H9 (cell line): Measurements from ENCODE around the gene SCLY. TPM values are rescaled to one million over a fixed set of nuclear protein-coding genes. Genes with fewer than 3 reads are reported as not detected.

ENCODE experiments used
- DNase-seq: peaks from one replicate; pipeline ENCODE4 v3.0.0-alpha.2; 2017
- H2AFZ ChIP-seq: one replicate; pipeline ENCODE4 v1.6.1; 2013; ENCODE audit warnings: mild to moderate bottlenecking, low read length, control low read depth, moderate library complexity
- H2AK5ac ChIP-seq: 2 replicates; pipeline ENCODE4 v1.6.1; 2013; ENCODE audit warnings: low read length, control low read depth, mixed read lengths; ENCODE audit not compliant: insufficient read length
- H2BK120ac ChIP-seq: one replicate; pipeline ENCODE4 v1.6.1; 2013; ENCODE audit warnings: low read depth, mild to moderate bottlenecking, low read length, control low read depth, inconsistent platforms; ENCODE audit not compliant: poor library complexity, severe bottlenecking
- H2BK12ac ChIP-seq: 2 replicates; pipeline ENCODE4 v1.6.1; 2013; ENCODE audit warnings: low read length, control low read depth, mixed read lengths, low read depth; ENCODE audit not compliant: insufficient read length
- H2BK15ac ChIP-seq: 2 replicates; pipeline ENCODE4 v1.6.1; 2013; ENCODE audit warnings: low read depth, low read length, control low read depth
- H2BK20ac ChIP-seq: one replicate; pipeline ENCODE4 v1.6.1; 2013; ENCODE audit warnings: low read depth, mild to moderate bottlenecking, low read length, control low read depth, inconsistent platforms; ENCODE audit not compliant: poor library complexity, severe bottlenecking
- H2BK5ac ChIP-seq: 2 replicates; pipeline ENCODE4 v1.6.1; 2013; ENCODE audit warnings: low read length, control low read depth, mixed read lengths; ENCODE audit not compliant: insufficient read length
- H3K14ac ChIP-seq: 2 replicates; pipeline ENCODE4 v1.6.1; 2013; ENCODE audit warnings: low read length, control low read depth; ENCODE audit not compliant: insufficient read depth
- H3K18ac ChIP-seq: 2 replicates; pipeline ENCODE4 v1.6.1; 2013; ENCODE audit warnings: low read depth, mild to moderate bottlenecking, mixed read lengths, low read length, control low read depth; ENCODE audit not compliant: insufficient read length
- H3K23ac ChIP-seq: 2 replicates; pipeline ENCODE4 v1.6.1; 2013; ENCODE audit warnings: low read length, control low read depth, mixed read lengths, low read depth; ENCODE audit not compliant: insufficient read length
- H3K23me2 ChIP-seq: 2 replicates; pipeline ENCODE4 v1.6.1; 2013; ENCODE audit warnings: low read depth, mild to moderate bottlenecking, mixed read lengths, low read length, control low read depth; ENCODE audit not compliant: insufficient read length, poor library complexity, severe bottlenecking
- H3K27ac ChIP-seq: 2 replicates; pipeline ENCODE4 v1.5.1; 2013; ENCODE audit warnings: low read length, control low read depth, mixed read lengths, low read depth; ENCODE audit not compliant: insufficient read length
- H3K27me3 ChIP-seq: 2 replicates; pipeline ENCODE4 v1.6.1; 2013; ENCODE audit warnings: low read length, control low read depth, inconsistent platforms; ENCODE audit not compliant: insufficient read depth
- H3K4ac ChIP-seq: 2 replicates; pipeline ENCODE4 v1.6.1; 2013; ENCODE audit warnings: low read depth, mild to moderate bottlenecking, control low read depth, inconsistent platforms, low read length, moderate library complexity
- H3K4me1 ChIP-seq: 2 replicates; pipeline ENCODE4 v1.6.1; 2013; ENCODE audit warnings: low read length, control low read depth, inconsistent platforms; ENCODE audit not compliant: insufficient read depth
- H3K4me2 ChIP-seq: 2 replicates; pipeline ENCODE4 v1.6.1; 2013; ENCODE audit warnings: low read length, control low read depth, mixed read lengths; ENCODE audit not compliant: insufficient read length, insufficient read depth
- H3K56ac ChIP-seq: 2 replicates; pipeline ENCODE4 v1.6.1; 2013; ENCODE audit warnings: low read depth, mild to moderate bottlenecking, mixed read lengths, low read length, control low read depth; ENCODE audit not compliant: insufficient read length
- H3K79me1 ChIP-seq: 2 replicates; pipeline ENCODE4 v1.6.1; 2013; ENCODE audit warnings: low read depth, mild to moderate bottlenecking, moderate library complexity, low read length, control low read depth, inconsistent platforms; ENCODE audit not compliant: insufficient read depth, poor library complexity, severe bottlenecking
- H3K79me2 ChIP-seq: 2 replicates; pipeline ENCODE4 v1.6.1; 2013; ENCODE audit warnings: low read length, control low read depth, inconsistent platforms; ENCODE audit not compliant: insufficient read depth
- H3K9ac ChIP-seq: 2 replicates; pipeline ENCODE4 v1.6.1; 2013; ENCODE audit warnings: low read length, control low read depth, mixed read lengths; ENCODE audit not compliant: insufficient read length; ENCODE audit errors: extremely low read depth
- H3K9me3 ChIP-seq: one replicate; pipeline ENCODE4 v1.6.1; 2013; ENCODE audit warnings: low read depth, low read length, inconsistent platforms; ENCODE audit not compliant: control insufficient read depth
- H3T11ph ChIP-seq: one replicate; pipeline ENCODE4 v1.6.1; 2013; ENCODE audit warnings: mild to moderate bottlenecking, low read length, control low read depth, inconsistent platforms
- H4K20me1 ChIP-seq: one replicate; pipeline ENCODE4 v1.6.1; 2013; ENCODE audit not compliant: control insufficient read depth, insufficient read length, insufficient read depth
- H4K5ac ChIP-seq: 2 replicates; pipeline ENCODE4 v1.6.1; 2013; ENCODE audit warnings: low read depth, mild to moderate bottlenecking, mixed read lengths, low read length, control low read depth; ENCODE audit not compliant: insufficient read length
- H4K8ac ChIP-seq: replicated peaks from 2 replicates; pipeline ENCODE4 v1.6.1; 2013; ENCODE audit warnings: low read length, control low read depth, mixed read lengths, low read depth; ENCODE audit not compliant: insufficient read length
- H4K91ac ChIP-seq: 2 replicates; pipeline ENCODE4 v1.6.1; 2013; ENCODE audit warnings: low read depth, mild to moderate bottlenecking, moderate library complexity, mixed read lengths, low read length, control low read depth; ENCODE audit not compliant: insufficient read length
- H3K27ac Mint-ChIP-seq, 3 experiments: 2 replicates in 2 of 3; 3 replicates in 1 of 3; pipeline ENCODE4 v1.8.0; 2020 to 2021; ENCODE audit warnings: mixed read lengths in 3 of 3, mild to moderate bottlenecking in 1 of 3, moderate library complexity in 1 of 3
- H3K27me3 Mint-ChIP-seq: 2 replicates; pipeline ENCODE4 v1.8.0; 2021; ENCODE audit warnings: low read depth, mild to moderate bottlenecking, moderate library complexity, mixed read lengths
- H3K36me3 Mint-ChIP-seq, 3 experiments: 2 replicates in 2 of 3; 3 replicates in 1 of 3; pipeline ENCODE4 v1.8.0; 2020 to 2021; ENCODE audit warnings: low read depth in 3 of 3, mixed read lengths in 3 of 3; ENCODE audit not compliant: insufficient read depth in 1 of 3
- H3K4me1 Mint-ChIP-seq, 2 experiments: 2 replicates each; pipeline ENCODE4 v1.8.0; 2020; ENCODE audit warnings: mixed read lengths in 2 of 2
- H3K4me3 Mint-ChIP-seq, 2 experiments: 2 replicates in 1 of 2; 3 replicates in 1 of 2; pipeline ENCODE4 v1.8.0; 2020 to 2021; ENCODE audit warnings: mild to moderate bottlenecking in 2 of 2, mixed read lengths in 2 of 2, moderate library complexity in 1 of 2
- H3K9me3 Mint-ChIP-seq, 2 experiments: 2 replicates in 1 of 2; 3 replicates in 1 of 2; pipeline ENCODE4 v1.8.0; 2020; ENCODE audit warnings: mild to moderate bottlenecking in 2 of 2, mixed read lengths in 2 of 2, moderate library complexity in 1 of 2
- CTCF ChIP-seq: fragments of 200-600 bp; sonication (generic); conservative IDR thresholded peaks from 3 replicates; pipeline ENCODE4 v1.8.0; 2021; ENCODE audit warnings: antibody characterized with exemption, mild to moderate bottlenecking
- WGBS: extraction: QIAGEN DNeasy Blood & Tissue Kit; methylation state at CpG from one replicate; pipeline ENCODE4 v1.1.7; 2013; ENCODE audit warnings: missing lambda C conversion rate, low lambda C conversion rate, mixed read lengths; ENCODE audit not compliant: insufficient read length; ENCODE audit errors: extremely low coverage; 5-methylcytosine and 5-hydroxymethylcytosine counted together
- total RNA-seq: library from RNA; stranded (reverse); gene quantifications from 2 replicates; pipeline ENCODE4 v1.2.1, GENCODE V29; 2021

Gene SCLY
- total RNA-seq, 1 experiment from 2014 or later = 55.3 TPM

GRCh38 chr2:238097201-238097987, 36.6 kb downstream of the SCLY start:
- Histone ChIP-seq H3K4me2 (no peak overlapping the region), H3K4me1 (peaks cover 3% of the 10 kb centered on the region; the same call in 1 of the 2 replicates), H2BK12ac (no peak overlapping the region), H4K5ac (no peak overlapping the region), H3K14ac (no peak overlapping the region), H3T11ph (no peak overlapping the region), H3K27ac (no peak overlapping the region), H2BK120ac (no peak overlapping the region), H3K23ac (no peak overlapping the region), H3K56ac (no peak overlapping the region), H2BK20ac (no peak overlapping the region), H3K18ac (no peak overlapping the region), H4K91ac (no peak overlapping the region), H2BK15ac (no peak overlapping the region), H3K27me3 (no peaks in the 10 kb centered on the region), H2BK5ac (no peak overlapping the region), H3K4ac (no peak overlapping the region), H3K79me2 (no peaks in the 10 kb centered on the region), H3K9me3 (no peaks in the 10 kb centered on the region), H3K23me2 (no peaks in the 10 kb centered on the region), H3K79me1 (no peaks in the 10 kb centered on the region), H4K20me1 (no peaks in the 10 kb centered on the region), H4K8ac (no peak overlapping the region), H2AFZ (no peak overlapping the region), H3K9ac (no peak overlapping the region), H2AK5ac (no peak overlapping the region)
- peak overlapping the region in 2 of 3 experiments; percentile 72 to 94; a peak in 4 of 7 replicates for H3K27ac Mint-ChIP-seq
- H3K27me3 Mint-ChIP-seq = no peaks in the 10 kb centered on the region; the same call in 1 of the 2 replicates
- H3K4me1 Mint-ChIP-seq = peaks cover 31 to 43% of the 10 kb centered on the region in 2 experiments
- no peak for DNase-seq
- TF ChIP-seq CTCF = no peak
- H3K9me3 Mint-ChIP-seq = no peaks in the 10 kb centered on the region
- no CpG with 5 or more reads among the region's 19 CpGs for WGBS
- peaks cover 10 to 28% (median 12%) of the 10 kb centered on the region in 3 experiments; a peak in 6 of 7 replicates for H3K36me3 Mint-ChIP-seq
- peak overlapping the region in 1 of 2 experiments; percentile 23; a peak in 2 of 5 replicates for H3K4me3 Mint-ChIP-seq
